Hepatocyte (in vitro differentiated cells): Measurements from ENCODE around the gene DCN.

Experiments
- EZH2 ChIP-seq: fragments of 200-600 bp; sonication (generic); IDR thresholded peaks from 2 replicates; pipeline ENCODE4 v1.6.1; 2016; ENCODE audit warnings: antibody characterized with exemption, mild to moderate bottlenecking, borderline replicate concordance
- EZH2phosphoT487 ChIP-seq: fragments of 200-600 bp; sonication (generic); IDR thresholded peaks from one replicate; pipeline ENCODE4 v1.6.1; 2018; ENCODE audit warnings: antibody characterized with exemption, mild to moderate bottlenecking, low read depth, moderate library complexity; ENCODE audit not compliant: unreplicated experiment, severe bottlenecking
- TF ChIP-seq, protein P1 (sequence below): fragments of 200-600 bp; sonication (generic); IDR thresholded peaks from 2 replicates; pipeline ENCODE4 v1.5.1; 2016; ENCODE audit warnings: antibody characterized with exemption, mild to moderate bottlenecking; ENCODE audit not compliant: poor library complexity

DNA sequence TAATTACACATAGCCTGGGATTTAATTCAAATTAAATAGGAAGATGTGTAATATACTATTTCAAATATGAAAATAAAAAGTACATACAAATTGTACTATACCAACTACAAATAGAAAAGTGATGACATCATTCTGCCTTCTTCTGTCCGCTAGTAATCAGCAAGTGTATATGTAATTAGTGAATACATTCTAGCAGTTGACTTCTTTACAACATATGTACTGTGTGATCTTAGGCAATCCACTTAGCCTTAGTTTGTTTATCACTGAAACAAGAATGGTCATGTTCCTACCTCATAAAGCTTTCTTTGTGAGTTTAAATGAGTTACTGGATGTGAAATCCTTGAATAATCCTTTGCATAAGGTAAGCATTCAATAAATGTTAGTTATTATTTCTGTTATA lies 63.5 kb downstream of the DCN start:
- TF ChIP-seq, protein P1, sequence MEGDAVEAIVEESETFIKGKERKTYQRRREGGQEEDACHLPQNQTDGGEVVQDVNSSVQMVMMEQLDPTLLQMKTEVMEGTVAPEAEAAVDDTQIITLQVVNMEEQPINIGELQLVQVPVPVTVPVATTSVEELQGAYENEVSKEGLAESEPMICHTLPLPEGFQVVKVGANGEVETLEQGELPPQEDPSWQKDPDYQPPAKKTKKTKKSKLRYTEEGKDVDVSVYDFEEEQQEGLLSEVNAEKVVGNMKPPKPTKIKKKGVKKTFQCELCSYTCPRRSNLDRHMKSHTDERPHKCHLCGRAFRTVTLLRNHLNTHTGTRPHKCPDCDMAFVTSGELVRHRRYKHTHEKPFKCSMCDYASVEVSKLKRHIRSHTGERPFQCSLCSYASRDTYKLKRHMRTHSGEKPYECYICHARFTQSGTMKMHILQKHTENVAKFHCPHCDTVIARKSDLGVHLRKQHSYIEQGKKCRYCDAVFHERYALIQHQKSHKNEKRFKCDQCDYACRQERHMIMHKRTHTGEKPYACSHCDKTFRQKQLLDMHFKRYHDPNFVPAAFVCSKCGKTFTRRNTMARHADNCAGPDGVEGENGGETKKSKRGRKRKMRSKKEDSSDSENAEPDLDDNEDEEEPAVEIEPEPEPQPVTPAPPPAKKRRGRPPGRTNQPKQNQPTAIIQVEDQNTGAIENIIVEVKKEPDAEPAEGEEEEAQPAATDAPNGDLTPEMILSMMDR: no peak
- TF ChIP-seq EZH2phosphoT487: no peak
- TF ChIP-seq EZH2: no peak
